Astrocyte of the cerebellum (primary cell): Measurements from ENCODE around the gene WDR48.
A peak's percentile ranks its signal among the peaks of the same experiment; 100 is the strongest.

Experiments used
- DNase-seq: peaks from one replicate; pipeline ENCODE4 v3.0.0-alpha.2; 2011; ENCODE audit warnings: low read depth
- H3K4me3 ChIP-seq: 2 replicates; pipeline ENCODE4 v1.5.1; 2011; ENCODE audit warnings: mild to moderate bottlenecking, low read depth, low read length, moderate library complexity
- in situ Hi-C: cut with HindIII; loops from 2 replicates; pipeline ENCODE4 v1.10.0; 2017; ENCODE audit warnings: low sequenced_read_pairs
- TF ChIP-seq, protein P1 (sequence below): IDR thresholded peaks from 2 replicates; pipeline ENCODE4 v1.5.1; 2012; ENCODE audit warnings: low read length, low read depth, moderate library complexity, mild to moderate bottlenecking; ENCODE audit errors: missing control alignments

The WDR48 gene

DNA sequence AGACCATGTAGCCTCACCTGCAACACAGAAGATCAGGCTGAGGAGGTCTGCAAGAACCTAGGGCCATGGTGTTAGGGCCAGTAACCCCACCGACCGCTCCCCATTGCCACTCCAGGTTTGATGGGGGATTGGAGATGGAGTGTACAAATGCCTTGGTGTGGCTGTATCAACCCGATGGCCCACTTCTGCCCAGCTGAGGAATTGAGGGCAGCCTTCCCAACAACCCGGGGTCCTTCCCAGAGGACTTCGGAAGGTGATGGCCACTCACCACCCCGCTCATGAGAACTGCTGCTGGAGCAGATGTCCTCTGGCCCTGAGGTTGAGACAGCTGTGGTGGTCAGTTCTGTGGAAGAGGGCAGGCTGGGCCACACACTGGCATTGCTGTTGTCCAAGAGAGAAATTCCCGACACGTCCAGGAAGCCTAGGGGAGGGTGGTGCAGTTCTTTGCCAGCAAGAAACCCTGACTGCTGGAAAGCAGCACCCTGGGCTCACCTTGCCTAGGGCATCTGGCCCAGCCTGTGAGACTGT lies 46.7 kb downstream of the WDR48 start:
- no peak for DNase-seq
- TF ChIP-seq, protein P1, sequence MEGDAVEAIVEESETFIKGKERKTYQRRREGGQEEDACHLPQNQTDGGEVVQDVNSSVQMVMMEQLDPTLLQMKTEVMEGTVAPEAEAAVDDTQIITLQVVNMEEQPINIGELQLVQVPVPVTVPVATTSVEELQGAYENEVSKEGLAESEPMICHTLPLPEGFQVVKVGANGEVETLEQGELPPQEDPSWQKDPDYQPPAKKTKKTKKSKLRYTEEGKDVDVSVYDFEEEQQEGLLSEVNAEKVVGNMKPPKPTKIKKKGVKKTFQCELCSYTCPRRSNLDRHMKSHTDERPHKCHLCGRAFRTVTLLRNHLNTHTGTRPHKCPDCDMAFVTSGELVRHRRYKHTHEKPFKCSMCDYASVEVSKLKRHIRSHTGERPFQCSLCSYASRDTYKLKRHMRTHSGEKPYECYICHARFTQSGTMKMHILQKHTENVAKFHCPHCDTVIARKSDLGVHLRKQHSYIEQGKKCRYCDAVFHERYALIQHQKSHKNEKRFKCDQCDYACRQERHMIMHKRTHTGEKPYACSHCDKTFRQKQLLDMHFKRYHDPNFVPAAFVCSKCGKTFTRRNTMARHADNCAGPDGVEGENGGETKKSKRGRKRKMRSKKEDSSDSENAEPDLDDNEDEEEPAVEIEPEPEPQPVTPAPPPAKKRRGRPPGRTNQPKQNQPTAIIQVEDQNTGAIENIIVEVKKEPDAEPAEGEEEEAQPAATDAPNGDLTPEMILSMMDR: no peak
- in situ Hi-C loops: no loop called here
- no peak overlapping the region for H3K4me3 ChIP-seq

DNA sequence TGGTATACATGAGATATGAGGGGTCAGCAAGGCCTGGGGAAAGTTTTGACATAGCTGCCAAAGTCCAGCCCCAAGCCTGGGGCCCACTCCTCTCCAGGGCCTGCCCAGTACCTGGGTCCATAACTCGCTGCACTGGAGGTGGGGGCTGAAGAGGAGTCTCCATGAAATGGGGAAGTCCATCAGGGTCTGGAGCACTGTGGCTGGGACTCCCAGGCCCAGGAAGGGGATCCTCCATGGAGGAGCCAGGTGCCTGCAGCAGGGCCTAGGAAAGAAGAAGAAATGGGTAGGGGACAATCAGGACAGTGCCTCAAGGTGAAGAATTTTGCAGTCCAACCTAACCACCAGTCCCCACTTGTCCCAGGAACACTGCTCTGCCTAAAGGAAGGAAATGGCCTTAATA lies 47.4 kb downstream of the WDR48 start:
- no peak overlapping the region for H3K4me3 ChIP-seq
- DNase-seq: no peak
- in situ Hi-C loops: no loop called here
- TF ChIP-seq, protein P1: no peak

DNA sequence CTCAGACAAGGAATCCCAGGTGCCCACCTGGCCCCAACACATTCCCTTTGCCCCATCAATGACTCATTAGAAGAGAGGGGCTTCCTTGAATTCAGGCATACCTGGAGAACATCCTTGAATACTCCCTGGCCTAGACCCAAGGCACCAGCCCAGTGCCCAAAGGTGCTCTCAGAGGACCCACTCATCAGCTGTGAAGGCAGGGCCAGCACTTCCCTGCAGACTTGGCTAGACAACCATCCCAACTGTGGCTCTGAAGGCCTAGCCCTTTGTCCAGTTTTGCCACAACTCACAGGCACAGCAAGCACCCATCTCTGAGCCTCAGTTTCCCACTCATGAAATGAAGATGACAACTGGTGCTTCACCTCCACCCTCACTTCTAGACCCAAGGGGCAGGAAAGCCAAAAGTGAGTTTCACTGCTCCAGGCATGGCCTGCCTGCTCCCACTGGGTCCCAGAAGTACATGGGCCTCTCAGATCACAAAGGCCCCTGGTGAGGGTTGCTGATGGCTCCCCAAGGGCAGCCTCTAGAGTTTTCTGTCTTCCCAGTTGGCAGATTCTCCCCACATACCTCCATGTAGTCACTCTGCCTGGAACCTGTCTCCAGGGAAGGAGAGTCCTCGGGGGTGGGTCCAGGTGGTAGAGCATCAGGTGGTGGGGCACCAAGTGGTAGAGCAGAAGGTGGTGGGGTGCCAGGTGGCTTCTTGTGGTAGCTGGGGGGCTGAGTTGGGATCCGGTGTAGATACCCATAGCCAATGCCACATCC lies 48.1 kb downstream of the WDR48 start:
- DNase-seq: no peak
- no peak overlapping the region for H3K4me3 ChIP-seq
- TF ChIP-seq, protein P1: no peak
- in situ Hi-C loops: no loop called here

DNA sequence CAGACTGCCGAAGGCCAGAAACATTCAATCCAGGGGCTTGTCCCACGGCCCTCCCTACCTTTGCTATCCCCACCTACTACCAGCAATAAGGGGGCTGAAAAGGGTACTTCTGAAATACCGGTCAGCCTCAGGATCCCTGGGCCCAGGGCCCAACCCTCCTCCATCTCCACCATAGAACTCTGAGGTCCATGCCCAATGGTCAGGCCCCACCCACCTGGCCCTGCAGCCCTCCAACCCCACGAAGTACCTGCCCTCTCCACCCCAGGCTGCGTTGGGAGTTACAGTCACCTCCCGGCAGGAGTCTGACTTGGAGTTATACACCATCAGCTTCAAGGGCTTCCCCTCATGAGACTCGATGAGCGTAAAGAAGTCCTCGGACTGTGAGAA lies 48.7 kb downstream of the WDR48 start:
- TF ChIP-seq, protein P1: no peak
- in situ Hi-C loops: no loop called here
- DNase-seq: no peak
- no peak overlapping the region for H3K4me3 ChIP-seq

DNA sequence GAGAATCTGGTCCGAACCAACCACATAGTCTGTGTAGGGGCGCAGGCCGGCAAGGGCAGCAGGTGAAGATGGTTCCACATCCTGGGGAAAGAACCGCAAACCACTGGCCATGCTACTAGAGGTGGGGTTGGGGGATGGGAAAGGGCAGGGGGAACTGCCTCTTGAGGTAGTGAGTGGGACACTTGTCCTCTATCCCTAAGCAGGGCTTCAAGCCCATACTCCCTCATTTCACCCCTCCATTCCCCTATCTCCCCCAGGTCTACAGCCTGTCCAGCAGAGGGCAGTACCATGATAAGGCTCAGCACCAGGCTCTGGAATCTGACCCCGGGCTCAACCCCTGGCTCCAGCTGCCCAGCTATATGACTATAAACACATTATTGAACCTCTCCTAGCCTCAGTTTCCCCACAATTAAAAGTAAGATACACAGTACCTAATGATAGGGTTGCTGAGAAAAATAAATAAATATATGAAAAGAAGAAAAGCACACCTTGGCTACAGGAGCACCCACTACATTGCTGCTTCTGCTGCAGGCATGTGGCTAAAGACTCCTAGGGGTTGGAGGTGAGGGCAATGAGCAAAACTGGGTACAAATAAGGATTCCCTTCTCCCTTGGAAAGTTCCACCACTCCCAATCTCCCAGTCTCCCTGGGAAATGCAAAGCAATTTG lies 49.3 kb downstream of the WDR48 start:
- in situ Hi-C loops: no loop called here
- no peak for DNase-seq
- H3K4me3 ChIP-seq: no peak overlapping the region
- TF ChIP-seq, protein P1: peak; percentile 67

DNA sequence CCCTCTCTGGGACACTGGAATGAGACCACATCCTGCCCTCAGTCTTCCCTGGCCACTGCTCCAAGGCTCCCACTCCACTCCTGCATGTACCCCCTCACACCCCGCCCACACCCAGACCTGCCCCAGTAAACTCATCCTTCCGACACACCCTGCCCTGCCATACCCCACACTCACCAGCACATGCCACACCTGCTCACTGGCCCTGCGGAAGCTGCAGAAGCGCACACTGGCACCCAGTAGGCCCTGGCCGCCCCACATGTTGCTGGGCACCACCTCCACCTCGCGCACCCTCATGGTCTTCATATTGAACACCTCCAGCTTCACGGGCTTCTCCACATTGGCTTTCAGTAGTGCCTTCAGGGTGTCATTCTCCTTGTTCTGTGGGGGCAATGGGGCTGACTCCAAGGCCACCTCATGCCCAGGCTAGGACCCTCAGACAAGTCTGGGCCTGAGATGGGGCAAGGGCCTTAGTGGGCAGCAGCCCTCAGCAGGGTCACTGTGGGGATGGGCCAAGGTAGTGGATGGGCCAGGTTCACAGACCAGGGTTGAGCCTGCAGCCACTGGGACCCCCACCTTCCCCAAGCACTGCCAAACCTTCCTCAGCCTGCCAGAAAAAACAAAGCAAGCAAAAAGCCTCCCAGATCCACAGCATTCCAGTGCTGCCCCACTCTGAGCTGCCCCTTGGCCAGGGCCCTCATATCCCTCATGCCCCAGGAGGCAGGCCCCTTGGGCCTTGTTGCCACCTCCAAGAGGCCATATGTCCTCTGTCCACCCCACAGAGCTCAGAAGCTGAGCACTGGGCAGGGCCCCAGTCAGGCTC lies 50.9 kb downstream of the WDR48 start:
- DNase-seq: no peak
- no peak overlapping the region for H3K4me3 ChIP-seq
- TF ChIP-seq, protein P1: no peak

More for the DNA sequence above, 50.9 kb downstream of the WDR48 start:
- in situ Hi-C loops: no loop called here
